ENCODE results near the gene PSMB2.

- TF ChIP-seq ZNF70 (CRISPR knock-in tag; IDR thresholded peaks at IDR 0.05) (no peak), OSR1 (CRISPR knock-in tag; IDR thresholded peaks at IDR 0.05) (no peak), RARB (CRISPR knock-in tag; IDR thresholded peaks at IDR 0.05) (no peak), POU6F1 (CRISPR knock-in tag; IDR thresholded peaks at IDR 0.05; ENCODE audit: borderline replicate concordance, low read depth) (no peak), ISL1 (CRISPR knock-in tag; IDR thresholded peaks at IDR 0.05) (no peak), PATZ1 (CRISPR knock-in tag; IDR thresholded peaks at IDR 0.05; ENCODE audit: borderline replicate concordance) (no peak), TSHZ2 (CRISPR knock-in tag; IDR thresholded peaks at IDR 0.05) (no peak), ZC3H10 (CRISPR knock-in tag; IDR thresholded peaks at IDR 0.05) (no peak), ZFP30 (CRISPR knock-in tag; IDR thresholded peaks at IDR 0.05) (no peak), ZNF565 (CRISPR knock-in tag; conservative IDR thresholded peaks at IDR 0.05; ENCODE audit: low read depth) (no peak), TOX (CRISPR knock-in tag; IDR thresholded peaks at IDR 0.05; ENCODE audit: borderline replicate concordance) (no peak), ZFP3 (CRISPR knock-in tag; IDR thresholded peaks at IDR 0.05) (no peak)
Measured at GRCh38 chr1:35619237-35620121, 21.8 kb downstream of the PSMB2 start.

Data from SK-N-SH treated with all-trans-retinoic acid at 6 μM for 48 hours (cell line).